K562 (cell line): Measurements from ENCODE around the gene MAST1. TPM values are rescaled to one million over a fixed set of nuclear protein-coding genes. Genes with fewer than 3 reads are reported as not detected.

Experiments
- BCL6 ChIP-seq: fragments of 250-450 bp; sonication (Bioruptor Pico); IDR thresholded peaks from 2 replicates; pipeline ENCODE4 v1.4.0; 2020
- CREB3L1 ChIP-seq: fragments of 450-650 bp; IDR thresholded peaks from 2 replicates; pipeline ENCODE4 v1.6.1; 2014; ENCODE audit warnings: low read depth, mild to moderate bottlenecking, moderate library complexity, borderline replicate concordance
- ELF1 ChIP-seq: fragments of 200-800 bp; sonication (Bioruptor generic); IDR thresholded peaks from 2 replicates; pipeline ENCODE4 v1.6.1; 2016; ENCODE audit warnings: missing genetic modification characterization, missing compliant biosample characterization
- FOXP1 ChIP-seq: sonication (generic); formaldehyde crosslinking; IDR thresholded peaks from 2 replicates; pipeline ENCODE4 v1.8.0; 2022; ENCODE audit warnings: mild to moderate bottlenecking, missing genetic modification reagents
- GTF3C2 ChIP-seq: IDR thresholded peaks from 3 replicates; pipeline ENCODE4 v1.6.1; 2011; ENCODE audit warnings: borderline replicate concordance, mild to moderate bottlenecking, moderate library complexity; ENCODE audit not compliant: insufficient read length; ENCODE audit errors: extremely low read depth
- LCOR ChIP-seq: sonication (generic); formaldehyde crosslinking; IDR thresholded peaks from 2 replicates; pipeline ENCODE4 v1.8.0; 2022; ENCODE audit warnings: mild to moderate bottlenecking, missing genetic modification reagents
- MITF ChIP-seq: IDR thresholded peaks from 2 replicates; pipeline ENCODE4 v1.6.1; 2014; ENCODE audit warnings: antibody characterized with exemption
- NR4A1 ChIP-seq, 2 experiments: fragments of 250-450 bp in 1 of 2; fragments of 450-650 bp in 1 of 2; sonication (Bioruptor Pico) in 1 of 2; IDR thresholded peaks; 2 replicates each; pipeline versions ENCODE4 v1.4.0 to v1.6.1; 2016 to 2020; ENCODE audit warnings: mild to moderate bottlenecking in 2 of 2, missing compliant biosample characterization in 1 of 2, missing genetic modification characterization in 1 of 2, moderate library complexity in 1 of 2
- SFPQ ChIP-seq: fragments of 200-400 bp; formaldehyde crosslinking; IDR thresholded peaks from 2 replicates; pipeline ENCODE4 v1.6.1; 2017; ENCODE audit warnings: mild to moderate bottlenecking, low read depth, low read length, moderate library complexity
- SRSF9 ChIP-seq: fragments of 200-400 bp; formaldehyde crosslinking; IDR thresholded peaks from 2 replicates; pipeline ENCODE4 v1.6.1; 2017; ENCODE audit warnings: low read depth, low read length, borderline replicate concordance
- STAG1 ChIP-seq: sonication (generic); formaldehyde crosslinking; IDR thresholded peaks from 2 replicates; pipeline ENCODE4 v1.5.0; 2020; ENCODE audit warnings: missing genetic modification reagents, borderline replicate concordance
- TAF9B ChIP-seq: fragments of 450-650 bp; IDR thresholded peaks from 2 replicates; pipeline ENCODE4 v1.6.1; 2018; ENCODE audit warnings: mild to moderate bottlenecking; ENCODE audit not compliant: partially characterized antibody
- TFAP4 ChIP-seq: sonication (generic); formaldehyde crosslinking; IDR thresholded peaks from 2 replicates; pipeline ENCODE4 v1.8.0; 2022; ENCODE audit warnings: missing genetic modification reagents, mild to moderate bottlenecking, moderate library complexity, borderline replicate concordance
- ZNF280A ChIP-seq: fragments of 450-650 bp; IDR thresholded peaks from 2 replicates; pipeline ENCODE4 v1.6.1; 2018; ENCODE audit warnings: mild to moderate bottlenecking, low read depth; ENCODE audit not compliant: partially characterized antibody
- ZNF507 ChIP-seq: conservative IDR thresholded peaks from 2 replicates; pipeline ENCODE4 v1.6.1; 2017; ENCODE audit warnings: missing genetic modification characterization, missing compliant biosample characterization
- ZNF583 ChIP-seq: fragments of 250-450 bp; sonication (Bioruptor Pico); IDR thresholded peaks from 2 replicates; pipeline ENCODE4 v1.4.0; 2020
- polyA plus RNA-seq, 8 experiments: library from polyadenylated mRNA; depleted of rRNA in 4 of 8; stranded (reverse) in 5 of 8; unstranded in 3 of 8; fragments of >200 nt; fragmentation: Nextera tagmentation in 2 of 8; fragmentation: Illumina TruSeq in 1 of 8; extraction: Ambion mirVana in 2 of 8; extraction: Trizol in 1 of 8; gene quantifications; 2 replicates each; pipeline versions ENCODE4 v1.2.1 to v1.2.3, GENCODE V29; 2011 to 2014; ENCODE audit warnings: inconsistent platforms in 1 of 8, missing spikeins in 1 of 8
- total RNA-seq, 7 experiments: library from RNA; depleted of rRNA in 6 of 7; stranded (reverse); fragments of >200 nt in 6 of 7; fragmentation: Illumina TruSeq in 2 of 7; extraction: Trizol in 2 of 7; gene quantifications; 2 replicates each; pipeline versions ENCODE4 v1.2.1 to v1.2.3, GENCODE V29; 2011 to 2021; ENCODE audit warnings: low replicate concordance in 1 of 7

MAST1 gene
- total and polyA plus RNA-seq, 9 of the 15 experiments (the other 6 are each of a cell fraction or from before 2014, with no cell fraction given) = 0.48 to 10.3 (median 3.9) TPM

- TF ChIP-seq ZNF280A (no peak), NR4A1 (CRISPR knock-in tag; IDR thresholded peaks at IDR 0.05) (no peak), NR4A1 (tag; IDR thresholded peaks at IDR 0.05) (no peak), BCL6 (CRISPR knock-in tag) (no peak), FOXP1 (CRISPR knock-in tag) (no peak), CREB3L1 (no peak), ZNF583 (CRISPR knock-in tag) (no peak), LCOR (peak; percentile 58; the same call in 1 of the 2 replicates), STAG1 (CRISPR knock-in tag) (no peak), MITF (no peak), TAF9B (no peak), SFPQ (no peak), ELF1 (tag) (peak; percentile 76), SRSF9 (no peak), ZNF507 (tag) (no peak), TFAP4 (peak; percentile 93), GTF3C2 (no peak)
Measured at GRCh38 chr19:12789904-12790619, 48.3 kb upstream of the MAST1 start (continued).
